ENCODE data around the gene HES1.
A peak's percentile ranks its signal among the peaks of the same experiment; 100 is the strongest.
"Not testable (repeated sequence)": the region's sequence is repeated elsewhere in the genome, so short reads cannot be mapped to it uniquely, and the experiment has no call there.

The HES1 gene

GRCh38 chr3:194124193-194124592 lies 11.8 kb upstream of the HES1 start:
- Histone ChIP-seq H3K4me3 (ENCODE audit: low read depth in 1 of 2, low read length in 2 of 2) (peak overlapping the region in 1 of 2 donors; percentile 20), H3K27me3 (ENCODE audit: control insufficient read depth in 1 of 2, insufficient read depth in 2 of 2, low read length in 2 of 2) (no peaks in the 10 kb centered on the region), H3K9ac (ENCODE audit: low read depth in 1 of 2, low read length in 2 of 2) (peak overlapping the region in 1 of 2 donors; percentile 21), H3K36me3 (ENCODE audit: control insufficient read depth in 1 of 2, insufficient read depth in 2 of 2, low read length in 2 of 2) (no peaks in the 10 kb centered on the region), H3K9me3 (ENCODE audit: control insufficient read depth in 1 of 2, low read length in 2 of 2) (no peaks in the 10 kb centered on the region), H3K4me1 (ENCODE audit: control insufficient read depth in 1 of 2, insufficient read depth in 2 of 2, low read length in 2 of 2) (peaks cover 26 to 41% of the 10 kb centered on the region in 2 donors), H3K27ac (ENCODE audit: low read depth, low read length) (no peak overlapping the region)

GRCh38 chr3:194125442-194125841 lies 10.5 kb upstream of the HES1 start:
- no peak overlapping the region for H3K4me3 ChIP-seq (ENCODE audit: low read depth in 1 of 2, low read length in 2 of 2)
- H3K27me3 ChIP-seq (ENCODE audit: control insufficient read depth in 1 of 2, insufficient read depth in 2 of 2, low read length in 2 of 2), result no peaks in the 10 kb centered on the region
- H3K9me3 ChIP-seq (ENCODE audit: control insufficient read depth in 1 of 2, low read length in 2 of 2), result no peaks in the 10 kb centered on the region
- no peaks in the 10 kb centered on the region for H3K36me3 ChIP-seq (ENCODE audit: control insufficient read depth in 1 of 2, insufficient read depth in 2 of 2, low read length in 2 of 2)
- H3K27ac ChIP-seq (ENCODE audit: low read depth, low read length), result no peak overlapping the region
- no peak overlapping the region for H3K9ac ChIP-seq (ENCODE audit: low read depth in 1 of 2, low read length in 2 of 2)
- peaks cover 38 to 50% of the 10 kb centered on the region in 2 donors for H3K4me1 ChIP-seq (ENCODE audit: control insufficient read depth in 1 of 2, insufficient read depth in 2 of 2, low read length in 2 of 2)

DNA sequence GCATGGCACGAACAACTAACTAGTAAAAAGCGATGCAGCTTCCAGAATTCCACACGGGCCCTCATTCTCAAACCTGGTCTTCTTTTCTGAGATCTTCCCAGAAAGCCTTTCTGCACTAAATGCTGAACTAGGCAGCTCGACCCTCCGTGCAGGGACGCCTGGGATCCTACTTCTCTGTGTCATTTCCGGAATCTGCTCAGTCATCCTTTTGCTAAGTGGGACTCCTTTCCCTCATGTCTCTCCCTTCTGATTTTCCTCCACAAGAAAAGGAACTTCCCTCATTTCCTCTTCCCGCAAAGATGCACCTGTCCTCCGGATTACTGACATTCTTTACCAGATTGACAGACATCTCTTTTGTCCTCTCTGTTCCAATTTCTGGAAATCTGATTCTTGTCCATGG lies 9.2 kb upstream of the HES1 start:
- no peak overlapping the region for H3K27ac ChIP-seq (ENCODE audit: low read depth, low read length)
- H3K9ac ChIP-seq (ENCODE audit: low read depth in 1 of 2, low read length in 2 of 2), result no peak overlapping the region
- no peak overlapping the region for H3K4me3 ChIP-seq (ENCODE audit: low read depth in 1 of 2, low read length in 2 of 2)
- H3K4me1 ChIP-seq (ENCODE audit: control insufficient read depth in 1 of 2, insufficient read depth in 2 of 2, low read length in 2 of 2), result peaks cover 51 to 57% of the 10 kb centered on the region in 2 donors
- H3K27me3 ChIP-seq (ENCODE audit: control insufficient read depth in 1 of 2, insufficient read depth in 2 of 2, low read length in 2 of 2), result no peaks in the 10 kb centered on the region
- H3K36me3 ChIP-seq (ENCODE audit: control insufficient read depth in 1 of 2, insufficient read depth in 2 of 2, low read length in 2 of 2), result no peaks in the 10 kb centered on the region
- H3K9me3 ChIP-seq (ENCODE audit: control insufficient read depth in 1 of 2, low read length in 2 of 2), result no peaks in the 10 kb centered on the region

- no peak overlapping the region for H3K4me3 ChIP-seq (ENCODE audit: low read depth in 1 of 2, low read length in 2 of 2)
- H3K9me3 ChIP-seq (ENCODE audit: control insufficient read depth in 1 of 2, low read length in 2 of 2), result no peaks in the 10 kb centered on the region
- H3K27me3 ChIP-seq (ENCODE audit: control insufficient read depth in 1 of 2, insufficient read depth in 2 of 2, low read length in 2 of 2), result peaks cover 0 to 3% of the 10 kb centered on the region in 2 donors
- H3K4me1 ChIP-seq (ENCODE audit: control insufficient read depth in 1 of 2, insufficient read depth in 2 of 2, low read length in 2 of 2), result peaks cover 53 to 58% of the 10 kb centered on the region in 2 donors
- no peak overlapping the region for H3K9ac ChIP-seq (ENCODE audit: low read depth in 1 of 2, low read length in 2 of 2)
- no peak overlapping the region for H3K27ac ChIP-seq (ENCODE audit: low read depth, low read length)
- no peaks in the 10 kb centered on the region for H3K36me3 ChIP-seq (ENCODE audit: control insufficient read depth in 1 of 2, insufficient read depth in 2 of 2, low read length in 2 of 2)
These were observed 7.6 kb upstream of the HES1 start for GRCh38 chr3:194128202-194128918.

- not testable (repeated sequence) for H3K9ac ChIP-seq (ENCODE audit: low read depth in 1 of 2, low read length in 2 of 2); H3K4me3 ChIP-seq (ENCODE audit: low read depth in 1 of 2, low read length in 2 of 2); H3K36me3 ChIP-seq (ENCODE audit: control insufficient read depth in 1 of 2, insufficient read depth in 2 of 2, low read length in 2 of 2); H3K9me3 ChIP-seq (ENCODE audit: control insufficient read depth in 1 of 2, low read length in 2 of 2); H3K27me3 ChIP-seq (ENCODE audit: control insufficient read depth in 1 of 2, insufficient read depth in 2 of 2, low read length in 2 of 2); H3K27ac ChIP-seq (ENCODE audit: low read depth, low read length)
- H3K4me1 ChIP-seq (ENCODE audit: control insufficient read depth in 1 of 2, insufficient read depth in 2 of 2, low read length in 2 of 2), result peaks cover 57% of the 10 kb centered on the region in 2 donors
These were observed 7.0 kb upstream of the HES1 start for GRCh38 chr3:194128919-194129295.

GRCh38 chr3:194129581-194130133 lies 6.3 kb upstream of the HES1 start:
- Histone ChIP-seq H3K36me3 (ENCODE audit: control insufficient read depth in 1 of 2, insufficient read depth in 2 of 2, low read length in 2 of 2) (no peaks in the 10 kb centered on the region), H3K9ac (ENCODE audit: low read depth in 1 of 2, low read length in 2 of 2) (peak overlapping the region; percentile 35 to 49), H3K9me3 (ENCODE audit: control insufficient read depth in 1 of 2, low read length in 2 of 2) (no peaks in the 10 kb centered on the region), H3K4me3 (ENCODE audit: low read depth in 1 of 2, low read length in 2 of 2) (peak overlapping the region; percentile 58 to 64), H3K27ac (ENCODE audit: low read depth, low read length) (no peak overlapping the region), H3K27me3 (ENCODE audit: control insufficient read depth in 1 of 2, insufficient read depth in 2 of 2, low read length in 2 of 2) (peaks cover 0 to 3% of the 10 kb centered on the region in 2 donors), H3K4me1 (ENCODE audit: control insufficient read depth in 1 of 2, insufficient read depth in 2 of 2, low read length in 2 of 2) (peaks cover 51 to 55% of the 10 kb centered on the region in 2 donors)

DNA sequence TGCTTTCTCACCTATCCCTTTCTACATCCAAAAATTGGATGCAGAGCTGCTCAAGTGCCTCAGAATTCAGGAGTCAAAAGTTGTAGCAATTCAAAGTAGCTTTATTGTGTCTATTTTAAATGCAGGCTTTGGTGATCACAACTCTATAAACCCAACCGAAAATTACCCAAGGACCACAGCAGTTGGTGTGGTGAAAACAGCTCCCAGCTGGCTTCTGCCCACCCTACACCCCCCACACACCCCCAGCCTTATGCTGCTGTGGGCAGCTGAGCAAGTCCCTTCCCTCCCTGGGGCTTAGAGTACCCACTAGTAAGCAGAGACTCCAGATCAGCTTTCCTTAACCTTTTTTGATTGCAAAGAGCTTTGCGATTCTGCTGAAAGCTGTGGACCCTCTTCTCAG lies 5.8 kb upstream of the HES1 start:
- Histone ChIP-seq H3K4me1 (ENCODE audit: control insufficient read depth in 1 of 2, insufficient read depth in 2 of 2, low read length in 2 of 2) (peaks cover 50 to 51% of the 10 kb centered on the region in 2 donors), H3K27me3 (ENCODE audit: control insufficient read depth in 1 of 2, insufficient read depth in 2 of 2, low read length in 2 of 2) (peaks cover 0 to 3% of the 10 kb centered on the region in 2 donors), H3K4me3 (ENCODE audit: low read depth in 1 of 2, low read length in 2 of 2) (peak overlapping the region; percentile 58 to 64), H3K36me3 (ENCODE audit: control insufficient read depth in 1 of 2, insufficient read depth in 2 of 2, low read length in 2 of 2) (no peaks in the 10 kb centered on the region), H3K9ac (ENCODE audit: low read depth in 1 of 2, low read length in 2 of 2) (peak overlapping the region; percentile 35 to 49), H3K27ac (ENCODE audit: low read depth, low read length) (no peak overlapping the region), H3K9me3 (ENCODE audit: control insufficient read depth in 1 of 2, low read length in 2 of 2) (no peaks in the 10 kb centered on the region)

- Histone ChIP-seq H3K9ac (ENCODE audit: low read depth in 1 of 2, low read length in 2 of 2) (peak overlapping the region; percentile 35 to 49), H3K27ac (ENCODE audit: low read depth, low read length) (peak overlapping the region; percentile 17), H3K27me3 (ENCODE audit: control insufficient read depth in 1 of 2, insufficient read depth in 2 of 2, low read length in 2 of 2) (peaks cover 0 to 3% of the 10 kb centered on the region in 2 donors), H3K4me1 (ENCODE audit: control insufficient read depth in 1 of 2, insufficient read depth in 2 of 2, low read length in 2 of 2) (peaks cover 44 to 50% of the 10 kb centered on the region in 2 donors), H3K36me3 (ENCODE audit: control insufficient read depth in 1 of 2, insufficient read depth in 2 of 2, low read length in 2 of 2) (no peaks in the 10 kb centered on the region), H3K9me3 (ENCODE audit: control insufficient read depth in 1 of 2, low read length in 2 of 2) (no peaks in the 10 kb centered on the region), H3K4me3 (ENCODE audit: low read depth in 1 of 2, low read length in 2 of 2) (peak overlapping the region; percentile 58 to 64)
These were observed 5.0 kb upstream of the HES1 start for GRCh38 chr3:194130807-194131589.

DNA sequence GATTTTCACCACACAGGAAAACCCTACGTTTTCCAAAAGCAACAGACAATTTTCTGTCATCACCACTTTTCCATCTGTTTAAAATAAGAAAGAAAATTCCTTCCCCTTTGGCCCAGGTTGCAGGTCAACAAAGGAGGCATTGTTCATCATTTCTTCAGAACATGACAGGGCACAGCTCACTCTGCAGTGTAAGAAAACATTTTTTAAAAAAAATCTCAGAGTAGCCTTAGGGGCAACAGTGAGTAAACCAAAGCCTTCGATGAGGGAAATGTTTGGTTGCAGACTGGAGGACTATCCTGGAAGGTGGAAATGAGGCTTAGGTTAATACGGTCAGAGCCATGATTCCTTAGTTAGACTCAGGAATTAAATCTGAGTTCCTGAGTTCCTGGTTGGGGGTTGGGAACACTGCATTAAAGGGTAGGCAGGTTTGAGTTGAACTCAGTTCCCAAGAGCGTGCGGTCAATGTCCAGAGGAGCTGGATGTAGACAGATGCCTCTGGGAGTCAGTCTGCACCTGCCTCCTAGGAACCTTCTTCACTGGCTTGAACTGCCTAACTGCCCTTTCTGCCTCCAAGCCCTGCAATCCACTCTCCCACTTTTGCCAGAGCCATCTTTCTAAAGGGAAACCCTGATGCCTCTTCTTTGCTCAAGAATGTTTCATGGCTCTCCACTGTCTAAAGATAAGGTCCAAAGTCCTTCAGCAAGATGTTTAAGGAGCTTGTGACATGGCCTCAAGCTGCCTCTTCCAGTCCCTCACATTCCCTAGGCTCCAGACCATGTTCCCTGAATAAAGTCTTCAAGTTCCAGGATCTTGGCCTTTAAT lies 3.3 kb upstream of the HES1 start:
- Histone ChIP-seq H3K9me3 (ENCODE audit: control insufficient read depth in 1 of 2, low read length in 2 of 2) (no peaks in the 10 kb centered on the region), H3K27me3 (ENCODE audit: control insufficient read depth in 1 of 2, insufficient read depth in 2 of 2, low read length in 2 of 2) (peaks cover 0 to 3% of the 10 kb centered on the region in 2 donors), H3K27ac (ENCODE audit: low read depth, low read length) (no peak overlapping the region), H3K4me1 (ENCODE audit: control insufficient read depth in 1 of 2, insufficient read depth in 2 of 2, low read length in 2 of 2) (peaks cover 44 to 55% of the 10 kb centered on the region in 2 donors), H3K36me3 (ENCODE audit: control insufficient read depth in 1 of 2, insufficient read depth in 2 of 2, low read length in 2 of 2) (no peaks in the 10 kb centered on the region), H3K9ac (ENCODE audit: low read depth in 1 of 2, low read length in 2 of 2) (no peak overlapping the region), H3K4me3 (ENCODE audit: low read depth in 1 of 2, low read length in 2 of 2) (peak overlapping the region in 1 of 2 donors; percentile 2)
